ENCODE results near the gene DLG2.
"Not testable (repeated sequence)": the region's sequence is repeated elsewhere in the genome, so short reads cannot be mapped to it uniquely, and the experiment has no call there.

DLG2 gene

GRCh38 chr11:85349539-85349938 is 277.6 kb downstream of the DLG2 start:
- H3K4me1 ChIP-seq (ENCODE audit: control insufficient read depth, insufficient read depth, low read length): peaks cover 22% of the 10 kb centered on the region
- not testable (repeated sequence) for H3K9me3 ChIP-seq (ENCODE audit: control insufficient read depth, insufficient read depth, low read length); H3K27me3 ChIP-seq (ENCODE audit: control insufficient read depth, insufficient read depth, low read length); H3K4me3 ChIP-seq (ENCODE audit: low read depth, low read length); H3K36me3 ChIP-seq (ENCODE audit: control insufficient read depth, insufficient read depth, low read length); H3K9ac ChIP-seq (ENCODE audit: low read depth, low read length)

- Histone ChIP-seq H3K9me3 (ENCODE audit: control insufficient read depth, insufficient read depth, low read length) (no peaks in the 10 kb centered on the region), H3K4me3 (ENCODE audit: low read depth, low read length) (no peak overlapping the region), H3K27me3 (ENCODE audit: control insufficient read depth, insufficient read depth, low read length) (no peaks in the 10 kb centered on the region), H3K36me3 (ENCODE audit: control insufficient read depth, insufficient read depth, low read length) (no peaks in the 10 kb centered on the region), H3K4me1 (ENCODE audit: control insufficient read depth, insufficient read depth, low read length) (peaks cover 22% of the 10 kb centered on the region), H3K9ac (ENCODE audit: low read depth, low read length) (no peak overlapping the region)
These were observed 278.2 kb downstream of the DLG2 start for GRCh38 chr11:85348945-85349344.

GRCh38 chr11:85347291-85347690 is 279.9 kb downstream of the DLG2 start:
- Histone ChIP-seq H3K9ac (ENCODE audit: low read depth, low read length) (no peak overlapping the region), H3K4me3 (ENCODE audit: low read depth, low read length) (no peak overlapping the region), H3K9me3 (ENCODE audit: control insufficient read depth, insufficient read depth, low read length) (no peaks in the 10 kb centered on the region), H3K27me3 (ENCODE audit: control insufficient read depth, insufficient read depth, low read length) (no peaks in the 10 kb centered on the region), H3K4me1 (ENCODE audit: control insufficient read depth, insufficient read depth, low read length) (peaks cover 22% of the 10 kb centered on the region), H3K36me3 (ENCODE audit: control insufficient read depth, insufficient read depth, low read length) (no peaks in the 10 kb centered on the region)

- no peaks in the 10 kb centered on the region for H3K9me3 ChIP-seq (ENCODE audit: control insufficient read depth, insufficient read depth, low read length)
- no peaks in the 10 kb centered on the region for H3K27me3 ChIP-seq (ENCODE audit: control insufficient read depth, insufficient read depth, low read length)
- no peak overlapping the region for H3K9ac ChIP-seq (ENCODE audit: low read depth, low read length)
- no peaks in the 10 kb centered on the region for H3K36me3 ChIP-seq (ENCODE audit: control insufficient read depth, insufficient read depth, low read length)
- no peak overlapping the region for H3K4me3 ChIP-seq (ENCODE audit: low read depth, low read length)
- H3K4me1 ChIP-seq (ENCODE audit: control insufficient read depth, insufficient read depth, low read length): peaks cover 22% of the 10 kb centered on the region
These were observed 280.7 kb downstream of the DLG2 start for GRCh38 chr11:85346484-85346883.

- not testable (repeated sequence) for H3K36me3 ChIP-seq (ENCODE audit: control insufficient read depth, insufficient read depth, low read length); H3K9me3 ChIP-seq (ENCODE audit: control insufficient read depth, insufficient read depth, low read length); H3K4me3 ChIP-seq (ENCODE audit: low read depth, low read length); H3K4me1 ChIP-seq (ENCODE audit: control insufficient read depth, insufficient read depth, low read length); H3K9ac ChIP-seq (ENCODE audit: low read depth, low read length); H3K27me3 ChIP-seq (ENCODE audit: control insufficient read depth, insufficient read depth, low read length)
These were observed 286.3 kb downstream of the DLG2 start for GRCh38 chr11:85340846-85341245.

- Histone ChIP-seq H3K36me3 (ENCODE audit: control insufficient read depth, insufficient read depth, low read length) (no peaks in the 10 kb centered on the region), H3K4me1 (ENCODE audit: control insufficient read depth, insufficient read depth, low read length) (no peaks in the 10 kb centered on the region), H3K9ac (ENCODE audit: low read depth, low read length) (no peak overlapping the region), H3K4me3 (ENCODE audit: low read depth, low read length) (no peak overlapping the region), H3K27me3 (ENCODE audit: control insufficient read depth, insufficient read depth, low read length) (no peaks in the 10 kb centered on the region), H3K9me3 (ENCODE audit: control insufficient read depth, insufficient read depth, low read length) (no peaks in the 10 kb centered on the region)
These were observed 308.6 kb downstream of the DLG2 start for GRCh38 chr11:85318573-85318972.

GRCh38 chr11:85316967-85317366 is 310.2 kb downstream of the DLG2 start:
- Histone ChIP-seq H3K9ac (ENCODE audit: low read depth, low read length) (no peak overlapping the region), H3K4me3 (ENCODE audit: low read depth, low read length) (no peak overlapping the region), H3K4me1 (ENCODE audit: control insufficient read depth, insufficient read depth, low read length) (no peaks in the 10 kb centered on the region), H3K27me3 (ENCODE audit: control insufficient read depth, insufficient read depth, low read length) (no peaks in the 10 kb centered on the region), H3K9me3 (ENCODE audit: control insufficient read depth, insufficient read depth, low read length) (no peaks in the 10 kb centered on the region), H3K36me3 (ENCODE audit: control insufficient read depth, insufficient read depth, low read length) (no peaks in the 10 kb centered on the region)

GRCh38 chr11:85313741-85314140 is 313.4 kb downstream of the DLG2 start:
- H3K9ac ChIP-seq (ENCODE audit: low read depth, low read length): no peak overlapping the region
- no peaks in the 10 kb centered on the region for H3K9me3 ChIP-seq (ENCODE audit: control insufficient read depth, insufficient read depth, low read length)
- no peaks in the 10 kb centered on the region for H3K36me3 ChIP-seq (ENCODE audit: control insufficient read depth, insufficient read depth, low read length)
- no peak overlapping the region for H3K4me3 ChIP-seq (ENCODE audit: low read depth, low read length)
- H3K4me1 ChIP-seq (ENCODE audit: control insufficient read depth, insufficient read depth, low read length): no peaks in the 10 kb centered on the region
- H3K27me3 ChIP-seq (ENCODE audit: control insufficient read depth, insufficient read depth, low read length): no peaks in the 10 kb centered on the region

- Histone ChIP-seq H3K9ac (ENCODE audit: low read depth, low read length) (no peak overlapping the region), H3K4me3 (ENCODE audit: low read depth, low read length) (no peak overlapping the region), H3K36me3 (ENCODE audit: control insufficient read depth, insufficient read depth, low read length) (no peaks in the 10 kb centered on the region), H3K27me3 (ENCODE audit: control insufficient read depth, insufficient read depth, low read length) (no peaks in the 10 kb centered on the region), H3K4me1 (ENCODE audit: control insufficient read depth, insufficient read depth, low read length) (no peaks in the 10 kb centered on the region), H3K9me3 (ENCODE audit: control insufficient read depth, insufficient read depth, low read length) (no peaks in the 10 kb centered on the region)
These were observed 316.7 kb downstream of the DLG2 start for GRCh38 chr11:85310479-85310878.

GRCh38 chr11:85307366-85307765 is 319.8 kb downstream of the DLG2 start:
- no peaks in the 10 kb centered on the region for H3K9me3 ChIP-seq (ENCODE audit: control insufficient read depth, insufficient read depth, low read length)
- no peaks in the 10 kb centered on the region for H3K4me1 ChIP-seq (ENCODE audit: control insufficient read depth, insufficient read depth, low read length)
- H3K27me3 ChIP-seq (ENCODE audit: control insufficient read depth, insufficient read depth, low read length): no peaks in the 10 kb centered on the region
- no peaks in the 10 kb centered on the region for H3K36me3 ChIP-seq (ENCODE audit: control insufficient read depth, insufficient read depth, low read length)
- no peak overlapping the region for H3K4me3 ChIP-seq (ENCODE audit: low read depth, low read length)
- H3K9ac ChIP-seq (ENCODE audit: low read depth, low read length): no peak overlapping the region

- H3K4me3 ChIP-seq (ENCODE audit: low read depth, low read length): no peak overlapping the region
- H3K9me3 ChIP-seq (ENCODE audit: control insufficient read depth, insufficient read depth, low read length): no peaks in the 10 kb centered on the region
- no peaks in the 10 kb centered on the region for H3K4me1 ChIP-seq (ENCODE audit: control insufficient read depth, insufficient read depth, low read length)
- no peak overlapping the region for H3K9ac ChIP-seq (ENCODE audit: low read depth, low read length)
- no peaks in the 10 kb centered on the region for H3K36me3 ChIP-seq (ENCODE audit: control insufficient read depth, insufficient read depth, low read length)
- no peaks in the 10 kb centered on the region for H3K27me3 ChIP-seq (ENCODE audit: control insufficient read depth, insufficient read depth, low read length)
These were observed 325.1 kb downstream of the DLG2 start for GRCh38 chr11:85301895-85302678.

- Histone ChIP-seq H3K4me1 (ENCODE audit: control insufficient read depth, insufficient read depth, low read length) (no peaks in the 10 kb centered on the region), H3K9me3 (ENCODE audit: control insufficient read depth, insufficient read depth, low read length) (no peaks in the 10 kb centered on the region), H3K36me3 (ENCODE audit: control insufficient read depth, insufficient read depth, low read length) (no peaks in the 10 kb centered on the region), H3K9ac (ENCODE audit: low read depth, low read length) (no peak overlapping the region), H3K4me3 (ENCODE audit: low read depth, low read length) (no peak overlapping the region), H3K27me3 (ENCODE audit: control insufficient read depth, insufficient read depth, low read length) (no peaks in the 10 kb centered on the region)
These were observed 327.7 kb downstream of the DLG2 start for GRCh38 chr11:85299258-85299942.
